Right lobe of liver (tissue), 4 donors: Measurements from ENCODE around the gene IGFBP4.

Experiments used
- CTCF ChIP-seq, 4 donors: fragments of 200-600 bp in 3 of 4; fragments of 450-650 bp in 1 of 4; IDR thresholded peaks; one replicate each; pipeline versions ENCODE4 v1.5.1 to v1.8.0; 2016 to 2022; ENCODE audit warnings: antibody characterized with exemption in 4 of 4, mild to moderate bottlenecking in 2 of 4
- POLR2A ChIP-seq: fragments of 450-650 bp; IDR thresholded peaks from one replicate; pipeline ENCODE4 v1.6.1; 2017; ENCODE audit warnings: antibody characterized with exemption, mild to moderate bottlenecking
- donor health status: DM: no; HTN: no; CAD: no.
- donor health status: DM: no; HTN: no; CAD: no.
- donor health status: DM: no; HTN: yes; CAD: no.

DNA sequence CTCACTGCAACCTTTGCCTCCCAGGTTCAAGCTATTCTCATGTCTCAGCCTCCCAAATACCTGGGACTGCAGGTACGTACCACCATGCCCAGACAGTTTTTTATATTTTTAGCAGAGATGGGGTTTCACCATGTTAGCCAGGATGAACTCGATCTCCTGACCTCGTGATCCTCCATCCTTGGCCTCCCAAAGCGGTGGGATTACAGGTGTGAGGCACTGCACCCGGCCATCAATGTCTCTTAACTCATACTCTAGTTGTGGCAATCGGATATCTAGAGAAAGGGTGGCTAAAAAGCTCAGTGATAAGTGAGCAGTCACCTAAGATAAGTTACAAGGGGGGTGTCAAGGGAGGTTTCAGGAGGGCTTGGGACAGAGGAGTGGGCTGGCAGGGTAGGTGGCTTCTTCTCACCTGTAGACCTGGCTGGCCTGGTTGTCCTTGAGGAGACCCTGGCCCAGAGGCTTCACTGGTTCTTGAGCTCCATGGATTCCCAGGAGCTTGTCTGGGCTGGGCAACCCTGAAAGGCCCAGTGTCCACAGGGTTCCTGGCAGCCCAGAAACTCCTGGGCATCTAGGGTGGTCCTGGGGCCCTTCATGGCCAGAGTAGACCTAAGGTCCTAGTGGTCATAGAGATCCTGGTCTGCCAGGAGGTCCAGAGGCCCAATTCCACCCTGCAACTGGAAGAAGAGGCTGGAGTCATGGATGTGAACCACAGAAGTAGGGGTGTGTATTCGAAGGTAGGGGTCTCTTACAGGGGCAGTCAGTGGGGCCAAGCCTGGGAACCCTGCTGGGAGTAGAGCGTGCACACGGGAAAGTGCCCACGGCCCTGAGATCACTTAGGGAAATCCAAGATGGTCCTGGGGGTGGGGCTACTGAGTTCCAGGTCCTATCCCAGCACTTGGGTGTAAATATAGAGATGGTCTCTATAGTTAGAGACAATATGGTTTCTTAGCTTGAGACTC is 12.7 kb upstream of the IGFBP4 start:
- TF ChIP-seq CTCF (IDR thresholded peaks at IDR 0.05), result no peak
- TF ChIP-seq POLR2A, result no peak
